ENCODE results near the gene MTNR1B. TPM values are rescaled to one million over a fixed set of nuclear protein-coding genes. Genes with fewer than 3 reads are reported as not detected.
A peak's percentile ranks its signal among the peaks of the same experiment; 100 is the strongest.

Gene MTNR1B
- not detected for total RNA-seq

- WGBS, 2 donors = 14 to 15% methylated on average over 28 to 47 of the region's 58 CpGs
Measured at GRCh38 chr11:92969634-92970347, at the start of gene MTNR1B. Gene MTNR1B, plus strand, starts transcription at chr11:92969651. Its CDS starts 75 bp downstream, at chr11:92969726.

GRCh38 chr11:92920331-92920730 lies 49.1 kb upstream of the MTNR1B start:
- WGBS, 2 donors = 23 to 57% methylated on average over 2 of the region's 2 CpGs
- no peak for DNase-seq
- no peak for TF ChIP-seq POLR2AphosphoS5 (IDR thresholded peaks at IDR 0.05)
- no peak for TF ChIP-seq CTCF (IDR thresholded peaks at IDR 0.05)
- TF ChIP-seq POLR2A (IDR thresholded peaks at IDR 0.05) = no peak
- Histone ChIP-seq H3K36me3 (no peaks in the 10 kb centered on the region), H3K27me3 (no peaks in the 10 kb centered on the region), H3K4me3 (no peak overlapping the region), H3K4me1 (no peaks in the 10 kb centered on the region), H3K27ac (no peak overlapping the region), H3K9me3 (peaks cover 0 to 4% (median 0%) of the 10 kb centered on the region in 4 donors)
- ATAC-seq (ENCODE audit: low FRiP score in 2 of 2) = no peak

More at GRCh38 chr11:92969634-92970347, at the start of gene MTNR1B:
- ATAC-seq (ENCODE audit: low FRiP score in 2 of 2) (no peak), DNase-seq (peak in 1 of 2 donors; percentile 58)
- Histone ChIP-seq H3K27ac (no peak within 1 kb of the TSS), H3K4me1 (peaks cover 0 to 5% (median 0%) of the 10 kb centered on the region in 4 donors), H3K9me3 (no peaks in the 10 kb centered on the region), H3K4me3 (no peak within 1 kb of the TSS), H3K27me3 (peaks cover 0 to 9% (median 3%) of the 10 kb centered on the region in 4 donors), H3K36me3 (no peaks in the 10 kb centered on the region)
- TF ChIP-seq POLR2AphosphoS5 (IDR thresholded peaks at IDR 0.05) = no peak
- TF ChIP-seq EP300 (IDR thresholded peaks at IDR 0.05) = no peak
- TF ChIP-seq POLR2A (IDR thresholded peaks at IDR 0.05) = no peak
- TF ChIP-seq CTCF (IDR thresholded peaks at IDR 0.05) = no peak

- H3K36me3 ChIP-seq = no peaks in the 10 kb centered on the region
- H3K4me3 ChIP-seq = no peak overlapping the region
- WGBS, 2 donors = 39 to 47% methylated on average over 1 of the region's 1 CpG
- peaks cover 0 to 8% (median 0%) of the 10 kb centered on the region in 4 donors for H3K9me3 ChIP-seq
- H3K27me3 ChIP-seq = no peaks in the 10 kb centered on the region
- no peaks in the 10 kb centered on the region for H3K4me1 ChIP-seq
- DNase-seq (no peak), ATAC-seq (ENCODE audit: low FRiP score in 2 of 2) (no peak)
- TF ChIP-seq CTCF (IDR thresholded peaks at IDR 0.05) (no peak), EP300 (IDR thresholded peaks at IDR 0.05) (no peak), POLR2AphosphoS5 (IDR thresholded peaks at IDR 0.05) (no peak), POLR2A (IDR thresholded peaks at IDR 0.05) (no peak)
- H3K27ac ChIP-seq = no peak overlapping the region
Measured at GRCh38 chr11:92922731-92923130, 46.7 kb upstream of the MTNR1B start.

DNA sequence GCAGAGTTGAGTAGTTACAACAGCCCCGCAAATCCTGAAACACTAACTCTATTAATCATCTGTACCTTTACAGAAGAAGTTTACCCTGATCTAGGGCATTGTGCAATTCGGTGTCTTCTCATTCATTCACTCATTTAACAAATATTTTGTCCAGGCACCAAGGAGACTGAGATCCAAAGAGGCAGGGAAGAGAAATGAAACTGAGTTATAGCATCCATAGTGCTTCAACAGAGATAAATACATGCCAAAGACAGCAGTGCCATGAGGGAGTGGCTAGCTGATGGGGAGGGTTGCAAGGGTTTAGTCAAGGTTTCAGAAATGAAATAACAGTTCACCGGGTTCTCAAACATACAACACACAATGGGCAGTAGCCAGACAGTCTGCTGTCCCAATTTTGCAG lies 40.2 kb upstream of the MTNR1B start:
- H3K9me3 ChIP-seq = peaks cover 0 to 8% (median 0%) of the 10 kb centered on the region in 4 donors
- no peaks in the 10 kb centered on the region for H3K36me3 ChIP-seq
- 87 to 89% methylated on average over 3 of the region's 3 CpGs for WGBS, 2 donors
- DNase-seq (no peak), ATAC-seq (ENCODE audit: low FRiP score in 2 of 2) (no peak)
- H3K4me3 ChIP-seq = no peak overlapping the region
- no peaks in the 10 kb centered on the region for H3K4me1 ChIP-seq
- no peaks in the 10 kb centered on the region for H3K27me3 ChIP-seq
- no peak overlapping the region for H3K27ac ChIP-seq
- TF ChIP-seq POLR2A (IDR thresholded peaks at IDR 0.05) = no peak
- TF ChIP-seq EP300 (IDR thresholded peaks at IDR 0.05) = no peak
- no peak for TF ChIP-seq POLR2AphosphoS5 (IDR thresholded peaks at IDR 0.05)
- no peak for TF ChIP-seq CTCF (IDR thresholded peaks at IDR 0.05)

- Histone ChIP-seq H3K4me3 (no peak overlapping the region), H3K9me3 (peaks cover 0 to 8% (median 0%) of the 10 kb centered on the region in 4 donors), H3K4me1 (no peaks in the 10 kb centered on the region), H3K27ac (no peak overlapping the region), H3K36me3 (no peaks in the 10 kb centered on the region), H3K27me3 (no peaks in the 10 kb centered on the region)
- TF ChIP-seq CTCF (IDR thresholded peaks at IDR 0.05) = no peak
- no peak for TF ChIP-seq POLR2A (IDR thresholded peaks at IDR 0.05)
- TF ChIP-seq POLR2AphosphoS5 (IDR thresholded peaks at IDR 0.05) = no peak
- TF ChIP-seq EP300 (IDR thresholded peaks at IDR 0.05) = no peak
- peak in 1 of 2 donors; percentile 15 for DNase-seq
- 89 to 96% methylated on average over 11 of the region's 11 CpGs for WGBS, 2 donors
- no peak for ATAC-seq (ENCODE audit: low FRiP score in 2 of 2)
Measured at GRCh38 chr11:92929653-92930052, 39.8 kb upstream of the MTNR1B start.

Measured in upper lobe of left lung (tissue), 6 donors.